Colonic mucosa (tissue), 4 donors: ENCODE measurements around the gene CEP20. TPM values are rescaled to one million over a fixed set of nuclear protein-coding genes. Genes with fewer than 3 reads are reported as not detected.

Source experiments
- DNase-seq: peaks from one replicate; pipeline ENCODE4 v3.0.0-alpha.2; 2020
- H3K27ac ChIP-seq: fragments of 200-600 bp; one replicate; pipeline ENCODE4 v1.8.0; 2021
- H3K27me3 ChIP-seq: fragments of 200-600 bp; one replicate; pipeline ENCODE4 v1.8.0; 2021
- H3K36me3 ChIP-seq: fragments of 200-600 bp; one replicate; pipeline ENCODE4 v1.8.0; 2021
- H3K4me1 ChIP-seq: fragments of 200-600 bp; one replicate; pipeline ENCODE4 v1.8.0; 2021; ENCODE audit warnings: mild to moderate bottlenecking
- H3K4me3 ChIP-seq: fragments of 200-600 bp; one replicate; pipeline ENCODE4 v1.8.0; 2021
- H3K9ac ChIP-seq, 2 donors: one replicate each; pipeline ENCODE4 v1.7.0; 2013; ENCODE audit warnings: control low read depth in 2 of 2, low read depth in 2 of 2, low read length in 2 of 2
- H3K9me3 ChIP-seq: fragments of 200-600 bp; one replicate; pipeline ENCODE4 v1.8.0; 2021
- CTCF ChIP-seq: fragments of 200-600 bp; IDR thresholded peaks from one replicate; pipeline ENCODE4 v1.8.0; 2022; ENCODE audit warnings: antibody characterized with exemption, mild to moderate bottlenecking
- intact Hi-C: fragments of 100-400 bp; cut with DNase I; formaldehyde crosslinking; loops from one replicate; pipeline ENCODE4 v1.14.1; 2022
- total RNA-seq, 2 donors: library from RNA; stranded (reverse); fragmentation: NEBNext Ultra II Directional in 1 of 2; extraction: Animal tissue kit (Norgen Biotek cat#: 25700) in 1 of 2; gene quantifications; one replicate each; pipeline ENCODE4 v1.2.1, GENCODE V29; 2021
- donor health status: healthy.
- donor health status: DM: no; HTN: no; CAD: no.
- donor health status: DM: no; HTN: no; CAD: no.

CEP20 gene
- total RNA-seq, 2 donors from 2014 or later = 23.3 to 31.0 TPM

- Histone ChIP-seq H3K9me3 (no peaks in the 10 kb centered on the region), H3K27ac (no peak overlapping the region), H3K4me1 (no peaks in the 10 kb centered on the region), H3K27me3 (no peaks in the 10 kb centered on the region), H3K36me3 (no peaks in the 10 kb centered on the region), H3K9ac (no peak overlapping the region), H3K4me3 (no peak overlapping the region)
- intact Hi-C loops = no loop called here
- TF ChIP-seq CTCF = no peak
- no peak for DNase-seq
Measured at GRCh38 chr16:15897834-15898254, 9.4 kb upstream of the CEP20 start.

- no peak for TF ChIP-seq CTCF
- DNase-seq = no peak
- no peaks in the 10 kb centered on the region for H3K36me3 ChIP-seq
- H3K9ac ChIP-seq = no peak overlapping the region
- H3K9me3 ChIP-seq = no peaks in the 10 kb centered on the region
- H3K4me1 ChIP-seq = no peaks in the 10 kb centered on the region
- intact Hi-C loops = no loop called here
- no peak overlapping the region for H3K27ac ChIP-seq
- H3K27me3 ChIP-seq = no peaks in the 10 kb centered on the region
- H3K4me3 ChIP-seq = no peak overlapping the region
Measured at GRCh38 chr16:15897121-15897780, 8.8 kb upstream of the CEP20 start.

GRCh38 chr16:15894571-15895374 is 6.4 kb upstream of the CEP20 start:
- TF ChIP-seq CTCF = no peak
- H3K9ac ChIP-seq = no peak overlapping the region
- no peak for DNase-seq
- H3K4me1 ChIP-seq = no peaks in the 10 kb centered on the region
- H3K9me3 ChIP-seq = no peaks in the 10 kb centered on the region
- H3K27ac ChIP-seq = no peak overlapping the region
- no peaks in the 10 kb centered on the region for H3K27me3 ChIP-seq
- no peaks in the 10 kb centered on the region for H3K36me3 ChIP-seq
- no peak overlapping the region for H3K4me3 ChIP-seq
- intact Hi-C loops = no loop called here

GRCh38 chr16:15891508-15891907 is 3.1 kb upstream of the CEP20 start:
- H3K4me1 ChIP-seq = peaks cover 5% of the 10 kb centered on the region
- DNase-seq = no peak

DNA sequence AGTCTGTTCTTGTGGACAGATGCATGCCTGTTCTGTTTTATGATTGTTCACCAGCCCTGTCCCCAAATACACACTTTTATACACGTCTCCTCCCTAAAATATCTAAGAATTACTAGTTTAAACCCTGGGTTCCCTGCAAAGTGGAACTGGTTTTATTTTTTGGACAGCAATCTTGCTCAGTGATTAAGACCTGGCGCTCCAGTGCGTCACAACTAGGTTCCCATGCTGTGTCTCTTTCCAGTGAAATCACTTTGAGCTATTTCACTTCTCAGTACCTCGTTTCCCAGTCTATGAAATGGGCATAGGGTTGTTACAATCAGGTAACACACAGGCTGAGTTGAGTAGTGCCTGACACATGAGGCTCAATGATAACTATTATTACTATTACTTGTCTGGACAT is 1.1 kb downstream of the CEP20 start:
- Histone ChIP-seq H3K9me3 (no peaks in the 10 kb centered on the region), H3K4me1 (peaks cover 5% of the 10 kb centered on the region), H3K9ac (peak overlapping the region in 1 of 2 donors; percentile 71), H3K4me3 (no peak overlapping the region), H3K27me3 (no peaks in the 10 kb centered on the region), H3K36me3 (no peaks in the 10 kb centered on the region), H3K27ac (no peak overlapping the region)
- intact Hi-C loops = no loop called here
- no peak for DNase-seq
- TF ChIP-seq CTCF = no peak

More at GRCh38 chr16:15891508-15891907, 3.1 kb upstream of the CEP20 start:
- Histone ChIP-seq H3K9ac (no peak overlapping the region), H3K9me3 (no peaks in the 10 kb centered on the region), H3K27me3 (no peaks in the 10 kb centered on the region), H3K36me3 (no peaks in the 10 kb centered on the region), H3K4me3 (no peak overlapping the region), H3K27ac (no peak overlapping the region)
- TF ChIP-seq CTCF = no peak
- intact Hi-C loops = no loop called here
